PC-9 (cell line): ENCODE results near the gene ABI3BP. TPM values are rescaled to one million over a fixed set of nuclear protein-coding genes. Genes with fewer than 3 reads are reported as not detected.

Experiments used
- BruUV-seq: library from RNA; stranded (reverse); fragments of 400-500 nt; replicated peaks from 2 replicates; lab custom pipeline; 2021; lab: Mats Ljungman, UMichigan
- CTCF ChIA-PET: fragments of 300-600 bp; sonication (Branson Sonifier 250); formaldehyde crosslinking; loops from one replicate; lab custom pipeline; 2022; ENCODE audit warnings: antibody characterized with exemption; lab: Charles Lee
- POLR2A ChIA-PET: fragments of 300-600 bp; sonication (Branson Sonifier 250); formaldehyde crosslinking; loops from one replicate; lab custom pipeline; 2022; ENCODE audit warnings: antibody characterized with exemption; ENCODE audit not compliant: unreplicated experiment; lab: Charles Lee
- DNase-seq, 2 experiments: peaks; one replicate each; pipeline versions ENCODE4 v3.0.0 to v3.0.0-alpha.2; 2015 to 2022; ENCODE audit warnings: mixed read lengths in 1 of 2
- H2AFZ ChIP-seq: fragments of 200-600 bp; sonication (generic); 2 replicates; pipeline ENCODE4 v1.8.1; 2017; ENCODE audit warnings: antibody characterized with exemption
- H3F3A ChIP-seq: fragments of 200-600 bp; sonication (generic); 2 replicates; pipeline ENCODE4 v1.8.1; 2017; ENCODE audit warnings: antibody characterized with exemption, mild to moderate bottlenecking, low read depth; ENCODE audit not compliant: insufficient read depth
- H3K27ac ChIP-seq: fragments of 200-600 bp; sonication (generic); 2 replicates; pipeline ENCODE4 v1.6.1; 2016; ENCODE audit warnings: mixed run types
- H3K27me3 ChIP-seq: fragments of 200-600 bp; sonication (generic); 2 replicates; pipeline ENCODE4 v1.6.1; 2016; ENCODE audit warnings: low read depth, mixed run types; ENCODE audit not compliant: insufficient read depth
- H3K36me3 ChIP-seq: fragments of 200-600 bp; sonication (generic); 2 replicates; pipeline ENCODE4 v1.6.1; 2016; ENCODE audit warnings: low read depth, mixed run types
- H3K4me1 ChIP-seq: fragments of 200-600 bp; sonication (generic); replicated peaks from 2 replicates; pipeline ENCODE4 v1.6.1; 2016; ENCODE audit warnings: mixed run types; ENCODE audit not compliant: insufficient read depth
- H3K4me2 ChIP-seq: fragments of 200-600 bp; sonication (generic); 2 replicates; pipeline ENCODE4 v1.6.1; 2017; ENCODE audit warnings: mixed run types
- H3K4me3 ChIP-seq: fragments of 200-600 bp; sonication (generic); 2 replicates; pipeline ENCODE4 v1.6.1; 2016; ENCODE audit warnings: mixed run types
- H3K79me2 ChIP-seq: fragments of 200-600 bp; sonication (generic); 2 replicates; pipeline ENCODE4 v1.6.1; 2017; ENCODE audit warnings: low read depth, mixed run types
- H3K9me2 ChIP-seq: fragments of 200-600 bp; sonication (generic); 2 replicates; pipeline ENCODE4 v1.8.1; 2017; ENCODE audit warnings: mild to moderate bottlenecking; ENCODE audit not compliant: insufficient read depth
- H3K9me3 ChIP-seq: fragments of 200-600 bp; sonication (generic); 2 replicates; pipeline ENCODE4 v1.8.1; 2016; ENCODE audit warnings: low read depth; ENCODE audit not compliant: insufficient read depth
- H4K20me1 ChIP-seq: fragments of 200-600 bp; sonication (generic); 2 replicates; pipeline ENCODE4 v1.8.1; 2017; ENCODE audit not compliant: insufficient read depth
- EZH2 ChIP-seq: fragments of 200-600 bp; sonication (generic); IDR thresholded peaks from 2 replicates; pipeline ENCODE4 v1.8.0; 2017; ENCODE audit warnings: antibody characterized with exemption, low read depth
- intact Hi-C: fragments of 100-400 bp; cut with micrococcal nuclease; formaldehyde crosslinking; loops from one replicate; pipeline ENCODE4 v1.10.0; 2022; ENCODE audit not compliant: unreplicated experiment
- total RNA-seq: library from RNA; stranded (reverse); gene quantifications from 2 replicates; pipeline ENCODE4 v1.2.3, GENCODE V29; 2021
- TF ChIP-seq, protein P1 (sequence below): fragments of 200-600 bp; sonication (generic); conservative IDR thresholded peaks from 2 replicates; pipeline ENCODE4 v1.6.1; 2017; ENCODE audit warnings: mixed run types, antibody characterized with exemption, mild to moderate bottlenecking, moderate library complexity

Gene ABI3BP
- total RNA-seq, 1 experiment from 2014 or later, result 4.2 TPM

- no peaks in the 10 kb centered on the region for H3K9me3 ChIP-seq
- H3K79me2 ChIP-seq, result peaks cover 44% of the 10 kb centered on the region
- intact Hi-C loops, result loop anchor here (1.0 to 5.0 kb wide), 3 partner anchors 58 to 247 kb away; no protein-coding TSS in a partner anchor
- H3K9me2 ChIP-seq, result 0 out of 2 replicates have a peak, but pooled peaks cover 3% of the 10 kb centered on the region
- H3F3A ChIP-seq, result peaks cover 20% of the 10 kb centered on the region
- peak within 1 kb of the TSS; percentile 93 for H2AFZ ChIP-seq
- peak within 1 kb of the TSS; percentile 84 for H3K4me3 ChIP-seq
- peak within 1 kb of the TSS; percentile 95 for H3K27ac ChIP-seq
- H3K36me3 ChIP-seq, result peaks cover 27% of the 10 kb centered on the region
- peak within 1 kb of the TSS; percentile 94 for H3K4me2 ChIP-seq
- CTCF ChIA-PET, result interaction anchor here (0.6 to 4.1 kb wide), 6 partner anchors 75 to 813 kb away, joined by 3 to 16 read pairs (median 4); no protein-coding TSS in a partner anchor
- BruUV-seq, result no TSS peak
- TF ChIP-seq EZH2, result no peak
- TF ChIP-seq, protein P1, sequence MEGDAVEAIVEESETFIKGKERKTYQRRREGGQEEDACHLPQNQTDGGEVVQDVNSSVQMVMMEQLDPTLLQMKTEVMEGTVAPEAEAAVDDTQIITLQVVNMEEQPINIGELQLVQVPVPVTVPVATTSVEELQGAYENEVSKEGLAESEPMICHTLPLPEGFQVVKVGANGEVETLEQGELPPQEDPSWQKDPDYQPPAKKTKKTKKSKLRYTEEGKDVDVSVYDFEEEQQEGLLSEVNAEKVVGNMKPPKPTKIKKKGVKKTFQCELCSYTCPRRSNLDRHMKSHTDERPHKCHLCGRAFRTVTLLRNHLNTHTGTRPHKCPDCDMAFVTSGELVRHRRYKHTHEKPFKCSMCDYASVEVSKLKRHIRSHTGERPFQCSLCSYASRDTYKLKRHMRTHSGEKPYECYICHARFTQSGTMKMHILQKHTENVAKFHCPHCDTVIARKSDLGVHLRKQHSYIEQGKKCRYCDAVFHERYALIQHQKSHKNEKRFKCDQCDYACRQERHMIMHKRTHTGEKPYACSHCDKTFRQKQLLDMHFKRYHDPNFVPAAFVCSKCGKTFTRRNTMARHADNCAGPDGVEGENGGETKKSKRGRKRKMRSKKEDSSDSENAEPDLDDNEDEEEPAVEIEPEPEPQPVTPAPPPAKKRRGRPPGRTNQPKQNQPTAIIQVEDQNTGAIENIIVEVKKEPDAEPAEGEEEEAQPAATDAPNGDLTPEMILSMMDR, result no peak
- no peaks in the 10 kb centered on the region for H3K27me3 ChIP-seq
- H4K20me1 ChIP-seq, result peaks cover 39% of the 10 kb centered on the region
- H3K4me1 ChIP-seq, result peaks cover 35% of the 10 kb centered on the region
- POLR2A ChIA-PET, result interaction anchor here (0.5 to 1.2 kb wide), 10 partner anchors 13 to 1242 kb away, joined by 3 to 14 read pairs (median 5); no protein-coding TSS in a partner anchor
- DNase-seq, result peak; percentile 99 to 100
Observed at GRCh38 chr3:100708989-100709841, 284.0 kb downstream of the ABI3BP start, which contains the start of gene TFG. TFG (plus strand) TSS chr3:100709494; CDS start chr3:100713686, 4,192 bp downstream.

DNA sequence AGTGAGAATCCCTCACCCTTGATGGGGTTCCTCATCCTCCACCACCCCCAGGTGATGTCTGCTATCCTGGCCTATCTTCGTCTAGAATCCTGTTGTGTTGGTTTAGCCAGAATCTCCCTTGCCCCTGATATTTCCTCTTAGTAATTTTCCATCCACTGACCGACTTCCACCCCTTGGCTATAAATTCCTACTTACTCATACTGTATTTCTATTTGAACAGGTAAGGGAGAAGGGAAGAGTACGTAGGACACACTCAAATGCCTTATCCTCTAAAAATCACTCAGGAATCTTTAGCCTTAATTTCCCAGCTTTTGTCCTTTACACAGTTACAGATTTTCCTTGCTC, 284.6 kb downstream of the ABI3BP start:
- peak overlapping the region; percentile 93 for H2AFZ ChIP-seq
- H3F3A ChIP-seq, result peaks cover 20% of the 10 kb centered on the region
- peak; percentile 14 to 95 for DNase-seq
- CTCF ChIA-PET, result interaction anchor here (0.6 to 4.1 kb wide), 4 partner anchors 74 to 305 kb away, joined by 3 to 16 read pairs (median 4); no protein-coding TSS in a partner anchor
- peak overlapping the region; percentile 84 for H3K4me3 ChIP-seq
- POLR2A ChIA-PET, result interaction anchor here (0.5 to 1.0 kb wide), 8 partner anchors 14 to 962 kb away, joined by 3 to 14 read pairs (median 6); no protein-coding TSS in a partner anchor
- H4K20me1 ChIP-seq, result peaks cover 33% of the 10 kb centered on the region
- 0 out of 2 replicates have a peak, but pooled peaks cover 3% of the 10 kb centered on the region for H3K9me2 ChIP-seq
- peak overlapping the region; percentile 94 for H3K4me2 ChIP-seq
- intact Hi-C loops, result loop anchor here (5.0 kb wide), 1 partner anchor 246 kb away; no protein-coding TSS in a partner anchor
- no peaks in the 10 kb centered on the region for H3K9me3 ChIP-seq
- no peaks in the 10 kb centered on the region for H3K27me3 ChIP-seq
- BruUV-seq, result TSS peak; percentile 94
- H3K27ac ChIP-seq, result peak overlapping the region; percentile 95
- peaks cover 38% of the 10 kb centered on the region for H3K79me2 ChIP-seq
- H3K4me1 ChIP-seq, result peaks cover 35% of the 10 kb centered on the region
- peaks cover 21% of the 10 kb centered on the region for H3K36me3 ChIP-seq
- TF ChIP-seq, protein P1, result no peak
- no peak for TF ChIP-seq EZH2

DNA sequence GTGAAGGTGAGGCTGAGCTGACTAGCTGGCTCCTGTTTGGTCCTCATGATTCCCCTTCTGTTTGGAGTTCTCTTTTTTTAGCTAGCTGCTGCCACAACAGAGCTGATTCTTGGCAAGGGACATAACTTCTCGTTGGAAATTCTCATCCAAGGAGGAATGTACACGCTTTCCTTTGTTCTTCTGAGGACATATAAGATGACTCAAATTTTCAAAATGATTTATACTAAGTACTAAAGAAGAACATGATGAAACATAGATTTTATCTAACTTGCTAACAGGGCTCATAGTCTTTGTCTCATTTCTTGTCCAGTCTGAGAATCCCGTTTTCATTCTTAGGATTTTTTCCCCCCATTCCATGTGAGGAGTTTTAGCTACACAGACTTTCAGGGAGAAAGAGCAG, 286.9 kb downstream of the ABI3BP start:
- Histone ChIP-seq H3K4me1 (peaks cover 27% of the 10 kb centered on the region), H3K27me3 (no peaks in the 10 kb centered on the region), H3F3A (peaks cover 20% of the 10 kb centered on the region), H3K27ac (no peak overlapping the region), H3K9me3 (0 out of 2 replicates have a peak, but pooled peaks cover 8% of the 10 kb centered on the region), H3K36me3 (peaks cover 5% of the 10 kb centered on the region), H2AFZ (no peak overlapping the region), H3K4me2 (no peak overlapping the region), H3K4me3 (no peak overlapping the region), H4K20me1 (peaks cover 11% of the 10 kb centered on the region), H3K79me2 (peaks cover 16% of the 10 kb centered on the region), H3K9me2 (0 out of 2 replicates have a peak, but pooled peaks cover 3% of the 10 kb centered on the region)
- no TSS peak for BruUV-seq
- ChIA-PET POLR2A (no interaction called here), CTCF (no interaction called here)
- intact Hi-C loops, result loop anchor here (5.0 kb wide), 1 partner anchor 244 kb away; no protein-coding TSS in a partner anchor
- no peak for DNase-seq
- TF ChIP-seq, protein P1, result no peak
- TF ChIP-seq EZH2, result no peak
